Measurements from ENCODE around the gene C2CD2. TPM values are rescaled to one million over a fixed set of nuclear protein-coding genes. Genes with fewer than 3 reads are reported as not detected.
A peak's percentile ranks its signal among the peaks of the same experiment; 100 is the strongest.

Gene C2CD2
- total RNA-seq, 1 donor from 2014 or later: 18.1 TPM

- peaks cover 33% of the 10 kb centered on the region for H3K4me1 Mint-ChIP-seq (ENCODE audit: low read depth)
- no peak overlapping the region for H3K4me3 Mint-ChIP-seq (ENCODE audit: unreplicated experiment)
- H3K27ac Mint-ChIP-seq (ENCODE audit: unreplicated experiment): no peak overlapping the region
- no peaks in the 10 kb centered on the region for H3K9me3 Mint-ChIP-seq (ENCODE audit: low read depth)
- no peak for DNase-seq (ENCODE audit: low spot score)
- no peaks in the 10 kb centered on the region for H3K27me3 Mint-ChIP-seq (ENCODE audit: low read depth)
- TF ChIP-seq CTCF (IDR thresholded peaks at IDR 0.05): peak; percentile 43
- no peaks in the 10 kb centered on the region for H3K36me3 Mint-ChIP-seq (ENCODE audit: low read depth)
Measured at GRCh38 chr21:41932191-41932575, 21.6 kb downstream of the C2CD2 start.

GRCh38 chr21:41931041-41931451 lies 22.8 kb downstream of the C2CD2 start:
- no peaks in the 10 kb centered on the region for H3K27me3 Mint-ChIP-seq (ENCODE audit: low read depth)
- peaks cover 43% of the 10 kb centered on the region for H3K4me1 Mint-ChIP-seq (ENCODE audit: low read depth)
- H3K27ac Mint-ChIP-seq (ENCODE audit: unreplicated experiment): no peak overlapping the region
- H3K9me3 Mint-ChIP-seq (ENCODE audit: low read depth): no peaks in the 10 kb centered on the region
- DNase-seq (ENCODE audit: low spot score): no peak
- H3K4me3 Mint-ChIP-seq (ENCODE audit: unreplicated experiment): no peak overlapping the region
- H3K36me3 Mint-ChIP-seq (ENCODE audit: low read depth): no peaks in the 10 kb centered on the region
- TF ChIP-seq CTCF (IDR thresholded peaks at IDR 0.05): no peak

- no peaks in the 10 kb centered on the region for H3K27me3 Mint-ChIP-seq (ENCODE audit: low read depth)
- no peaks in the 10 kb centered on the region for H3K9me3 Mint-ChIP-seq (ENCODE audit: low read depth)
- peaks cover 57% of the 10 kb centered on the region for H3K4me1 Mint-ChIP-seq (ENCODE audit: low read depth)
- H3K4me3 Mint-ChIP-seq (ENCODE audit: unreplicated experiment): no peak overlapping the region
- peak; percentile 60 for DNase-seq (ENCODE audit: low spot score)
- no peak for TF ChIP-seq CTCF (IDR thresholded peaks at IDR 0.05)
- no peak overlapping the region for H3K27ac Mint-ChIP-seq (ENCODE audit: unreplicated experiment)
- no peaks in the 10 kb centered on the region for H3K36me3 Mint-ChIP-seq (ENCODE audit: low read depth)
Measured at GRCh38 chr21:41929248-41929647, 24.6 kb downstream of the C2CD2 start.

GRCh38 chr21:41928621-41929220 lies 25.1 kb downstream of the C2CD2 start:
- Mint-ChIP-seq H3K4me3 (ENCODE audit: unreplicated experiment) (no peak overlapping the region), H3K27ac (ENCODE audit: unreplicated experiment) (no peak overlapping the region), H3K27me3 (ENCODE audit: low read depth) (no peaks in the 10 kb centered on the region), H3K9me3 (ENCODE audit: low read depth) (no peaks in the 10 kb centered on the region), H3K4me1 (ENCODE audit: low read depth) (peaks cover 57% of the 10 kb centered on the region), H3K36me3 (ENCODE audit: low read depth) (no peaks in the 10 kb centered on the region)
- no peak for TF ChIP-seq CTCF (IDR thresholded peaks at IDR 0.05)
- peak; percentile 14 for DNase-seq (ENCODE audit: low spot score)

- Mint-ChIP-seq H3K4me3 (ENCODE audit: unreplicated experiment) (no peak overlapping the region), H3K36me3 (ENCODE audit: low read depth) (no peaks in the 10 kb centered on the region), H3K4me1 (ENCODE audit: low read depth) (peaks cover 57% of the 10 kb centered on the region), H3K9me3 (ENCODE audit: low read depth) (no peaks in the 10 kb centered on the region), H3K27me3 (ENCODE audit: low read depth) (no peaks in the 10 kb centered on the region), H3K27ac (ENCODE audit: unreplicated experiment) (no peak overlapping the region)
- DNase-seq (ENCODE audit: low spot score): peak; percentile 68
- TF ChIP-seq CTCF (IDR thresholded peaks at IDR 0.05): no peak
Measured at GRCh38 chr21:41927727-41928409, 25.9 kb downstream of the C2CD2 start.

All from chondrocyte (in vitro differentiated cells).